HG02973 (cell line): ENCODE measurements around the gene GOLPH3L.
"Not testable (repeated sequence)": the region's sequence is repeated elsewhere in the genome, so short reads cannot be mapped to it uniquely, and the experiment has no call there.

Source experiments
- ATAC-seq: cut with Tn5 transposase; IDR thresholded peaks from one replicate; pipeline ENCODE4 v1.9.1; 2021; ENCODE audit warnings: moderate library complexity; ENCODE audit not compliant: unreplicated experiment

The GOLPH3L gene

DNA sequence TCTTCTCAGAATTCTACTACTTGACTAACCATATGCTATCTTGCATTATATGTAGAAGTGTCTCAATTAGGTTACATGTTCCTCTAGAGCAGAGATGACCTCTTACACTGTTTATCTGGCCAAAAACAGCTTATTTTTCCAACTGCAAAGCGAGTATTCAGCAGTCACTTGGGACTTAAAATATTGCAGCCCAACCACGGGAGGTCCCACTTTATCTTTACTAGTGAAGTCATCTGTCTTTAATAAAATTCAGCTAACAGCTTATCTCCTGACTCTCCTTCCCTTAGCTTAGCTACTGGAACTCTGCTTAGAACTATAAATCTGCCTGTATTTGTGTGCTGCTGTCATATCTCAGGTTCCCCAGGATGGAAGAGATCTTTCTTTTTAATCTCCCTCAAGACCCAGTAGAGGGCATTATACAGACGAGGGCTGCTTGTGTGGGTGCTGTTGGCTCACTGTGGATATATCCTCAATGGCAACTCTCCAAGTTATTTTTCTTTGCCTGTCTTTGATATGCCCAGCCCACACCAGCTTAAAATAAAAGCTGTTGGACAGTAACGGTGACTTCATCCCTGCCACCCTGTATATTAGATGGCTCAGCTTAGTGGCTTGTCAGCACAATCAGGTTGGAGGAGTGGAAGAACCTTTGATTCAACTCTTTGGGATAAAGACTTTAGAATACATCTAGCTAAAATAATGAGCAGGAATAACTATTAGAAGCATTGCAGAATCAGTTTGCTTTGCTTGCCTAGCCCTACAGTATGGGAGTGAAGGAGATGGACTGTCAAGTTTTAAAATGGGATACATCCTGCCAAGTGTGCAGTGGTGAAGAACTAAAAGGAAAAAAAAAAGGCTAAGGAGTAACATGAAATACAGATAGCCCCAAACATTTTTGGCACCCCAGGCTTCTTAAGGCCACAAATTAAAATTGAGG, 77.1 kb downstream of the GOLPH3L start:
- ATAC-seq, result no peak

DNA sequence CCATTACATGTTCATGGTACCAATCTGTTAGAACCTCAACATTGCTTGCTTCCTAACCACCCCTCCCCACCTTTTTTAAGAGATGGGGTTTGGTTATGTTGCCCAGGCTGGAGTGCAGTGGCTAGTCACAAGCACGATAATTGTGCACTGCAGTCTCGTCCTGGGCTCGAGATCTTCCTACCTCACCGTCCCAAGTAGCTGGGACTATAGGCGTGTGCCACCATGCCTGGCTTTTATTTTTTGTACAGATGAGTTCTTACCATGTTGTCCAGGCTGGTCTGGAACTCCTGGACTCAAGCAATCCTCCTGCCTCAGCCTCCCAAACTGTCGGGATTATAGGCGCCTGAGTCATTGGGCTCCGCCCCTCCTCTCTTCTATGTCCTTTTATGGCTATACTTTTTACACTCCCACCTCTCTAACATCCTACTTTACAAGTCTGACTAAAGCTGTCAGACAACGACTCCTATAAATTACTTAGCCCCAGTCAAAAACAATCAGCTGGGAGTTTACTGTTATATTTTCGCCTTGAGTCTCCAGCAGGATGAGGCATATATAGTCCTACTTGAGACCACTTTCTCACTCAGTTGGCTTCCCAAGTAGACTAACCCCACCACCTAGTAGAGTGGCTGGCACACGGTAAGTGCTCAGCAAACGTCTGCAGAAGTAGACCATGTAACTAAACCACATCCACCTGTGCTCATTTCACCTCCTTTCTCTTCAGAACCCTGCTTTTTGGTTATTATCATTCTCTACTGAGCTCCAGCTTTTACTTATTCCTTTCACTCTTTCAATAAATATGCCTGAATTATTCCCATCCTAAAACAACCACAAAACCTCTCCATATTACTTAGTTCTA, 81.4 kb downstream of the GOLPH3L start:
- no peak for ATAC-seq

DNA sequence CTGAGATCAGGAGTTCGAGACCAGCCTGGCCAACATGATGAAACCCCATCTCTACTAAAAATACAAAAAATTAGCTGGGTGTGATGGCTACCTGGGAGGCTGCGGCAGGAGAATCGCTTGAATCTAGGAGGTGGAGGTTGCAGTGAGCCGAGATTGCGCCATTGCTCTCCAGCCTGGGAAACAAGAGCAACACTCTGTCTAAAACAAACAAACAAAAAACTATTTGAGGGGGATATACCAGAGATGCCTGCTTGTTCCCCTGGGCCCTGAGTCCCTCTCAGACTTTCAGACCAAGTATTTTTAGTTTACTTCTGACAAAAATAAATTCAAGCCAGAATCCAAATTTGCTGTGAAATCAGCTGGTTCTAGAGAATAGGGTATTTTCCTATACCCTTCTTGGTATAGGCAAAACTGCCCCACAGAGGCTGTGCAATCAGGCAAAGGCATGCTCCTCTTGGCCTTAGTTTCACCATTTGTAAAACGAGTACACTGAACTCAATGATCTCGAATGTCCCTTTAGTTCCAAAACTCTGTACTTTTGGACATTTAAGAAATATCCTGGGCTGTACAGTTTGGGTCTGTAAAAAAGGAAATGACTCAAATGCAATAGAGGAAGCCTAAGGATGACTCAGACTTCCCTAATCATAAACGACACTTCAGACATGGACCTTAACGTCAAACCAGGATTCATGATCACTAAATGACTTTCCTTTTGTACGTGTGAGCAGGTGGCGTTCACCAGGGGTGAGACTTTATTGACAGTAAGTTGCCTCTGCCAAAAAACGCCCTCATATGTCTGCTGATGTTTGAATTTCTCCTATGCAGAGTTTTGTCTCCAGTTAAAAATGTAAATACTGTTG, 83.7 kb downstream of the GOLPH3L start:
- ATAC-seq, result peak; percentile 39

DNA sequence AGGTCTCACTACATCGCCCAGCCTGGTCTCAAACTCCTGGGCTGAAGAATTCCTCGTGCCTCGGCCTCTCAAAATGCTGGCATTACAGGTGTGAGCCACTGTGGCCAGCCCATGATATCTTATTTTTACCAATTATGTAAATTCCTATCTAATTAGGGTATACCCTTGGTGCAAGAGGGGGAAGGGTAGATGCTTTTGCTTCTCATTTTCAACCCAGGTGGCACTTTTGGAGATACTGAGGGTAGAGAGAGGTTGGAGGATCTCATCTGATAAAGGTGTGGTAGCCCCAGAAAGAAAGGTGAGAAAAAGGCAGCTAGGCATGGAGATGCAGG, 85.0 kb downstream of the GOLPH3L start:
- ATAC-seq, result no peak

DNA sequence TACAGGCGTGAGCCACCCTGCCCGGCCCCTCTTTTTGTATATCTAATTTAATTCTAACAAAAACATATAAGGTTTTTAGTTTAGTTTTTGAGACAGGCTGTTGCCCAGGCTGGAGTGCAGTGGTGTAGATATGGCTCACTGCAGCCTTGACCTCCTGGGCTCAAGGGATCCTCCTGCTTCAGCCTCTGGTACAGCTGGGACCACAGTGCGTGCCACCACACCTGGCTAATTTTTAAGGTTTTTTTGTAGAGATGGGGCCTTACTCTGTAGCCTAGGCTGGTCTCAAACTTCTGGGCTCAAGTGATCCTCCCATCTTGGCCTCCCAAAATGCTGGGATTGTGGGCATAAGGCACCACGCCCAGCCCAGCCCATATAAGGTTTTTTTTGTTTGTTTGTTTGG, 86.4 kb downstream of the GOLPH3L start:
- no peak for ATAC-seq

DNA sequence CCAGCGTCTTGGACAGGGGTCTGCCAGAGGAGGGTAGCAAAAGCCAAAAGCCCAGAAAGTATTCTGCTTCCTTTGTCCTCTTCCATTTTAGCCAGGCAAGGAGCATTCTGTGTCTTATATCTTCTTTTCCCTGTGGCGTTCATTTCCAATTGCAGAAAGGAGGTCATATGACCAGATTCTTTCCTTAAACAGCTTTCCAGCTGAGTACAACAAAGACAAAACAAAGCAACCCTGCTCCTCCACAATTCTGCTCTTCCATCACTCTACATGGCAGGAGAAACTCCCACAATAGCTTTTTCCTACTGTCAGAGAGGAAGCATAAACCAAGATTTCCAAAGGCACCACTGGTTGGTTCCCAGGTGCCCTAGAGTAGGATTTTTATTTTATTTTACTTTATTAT, 87.2 kb downstream of the GOLPH3L start:
- no peak for ATAC-seq

DNA sequence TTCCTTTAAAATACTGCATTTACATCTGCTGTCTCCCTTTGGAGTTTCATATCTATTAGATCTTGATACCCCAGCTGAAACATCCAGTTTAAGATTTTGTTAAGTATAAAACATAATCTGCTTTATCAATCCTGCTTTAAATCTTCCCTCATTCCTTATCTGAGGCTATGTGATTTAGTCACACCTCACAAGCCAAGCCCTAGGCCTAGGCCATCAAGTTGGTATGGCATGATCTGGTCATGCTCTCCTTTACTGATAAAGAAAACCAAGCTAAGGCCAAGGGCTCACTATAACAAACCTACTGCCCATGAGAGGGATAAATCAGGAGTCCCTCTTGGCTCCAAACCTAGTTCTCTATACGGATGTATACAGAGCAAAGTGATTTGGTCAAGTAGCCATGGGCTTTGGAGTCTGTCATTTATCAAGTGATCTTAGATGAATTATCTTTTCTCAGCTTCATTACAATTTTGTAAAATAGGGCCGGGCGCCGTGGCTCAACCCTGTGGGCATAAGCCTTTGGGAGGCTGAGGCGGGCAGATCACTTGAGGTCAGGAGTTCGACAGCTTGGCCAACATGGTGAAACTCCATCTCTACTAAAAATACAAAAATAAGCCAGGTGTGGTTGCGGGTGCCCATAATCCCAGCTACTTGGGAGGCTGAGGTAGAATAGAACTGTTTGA, 90.4 kb downstream of the GOLPH3L start:
- ATAC-seq, result no peak

DNA sequence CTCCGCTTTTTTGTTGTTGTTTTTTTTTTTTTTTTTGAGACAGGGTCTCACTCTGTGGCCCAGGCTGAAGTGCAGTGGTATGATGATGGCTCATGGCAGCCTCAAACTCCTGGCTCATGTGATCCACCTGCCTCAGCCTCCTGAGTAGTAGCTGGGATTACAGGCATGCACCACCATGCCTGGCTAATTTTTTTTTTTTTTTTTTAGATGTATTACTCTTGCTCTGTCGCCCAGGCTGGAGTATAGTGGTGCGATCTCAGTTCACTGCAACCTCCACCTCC, 91.6 kb downstream of the GOLPH3L start:
- ATAC-seq, result not testable (repeated sequence)

DNA sequence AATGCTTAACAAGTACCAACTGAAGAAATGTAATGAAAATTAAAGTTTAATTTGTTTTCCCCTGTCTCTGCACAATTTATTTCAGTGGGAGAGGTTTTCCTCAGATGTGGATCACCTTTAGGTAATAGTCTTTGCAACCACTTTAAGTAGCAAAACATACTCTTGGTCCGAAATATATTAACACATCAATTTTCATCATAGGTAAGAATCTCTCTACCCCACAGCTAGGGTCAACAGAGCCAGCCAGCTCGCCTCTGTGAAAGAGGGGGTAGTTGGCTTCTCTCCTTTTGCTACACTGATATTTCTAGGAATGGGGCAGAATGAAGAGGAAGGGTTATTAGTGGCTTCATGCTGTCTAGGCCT, 92.7 kb downstream of the GOLPH3L start:
- no peak for ATAC-seq

DNA sequence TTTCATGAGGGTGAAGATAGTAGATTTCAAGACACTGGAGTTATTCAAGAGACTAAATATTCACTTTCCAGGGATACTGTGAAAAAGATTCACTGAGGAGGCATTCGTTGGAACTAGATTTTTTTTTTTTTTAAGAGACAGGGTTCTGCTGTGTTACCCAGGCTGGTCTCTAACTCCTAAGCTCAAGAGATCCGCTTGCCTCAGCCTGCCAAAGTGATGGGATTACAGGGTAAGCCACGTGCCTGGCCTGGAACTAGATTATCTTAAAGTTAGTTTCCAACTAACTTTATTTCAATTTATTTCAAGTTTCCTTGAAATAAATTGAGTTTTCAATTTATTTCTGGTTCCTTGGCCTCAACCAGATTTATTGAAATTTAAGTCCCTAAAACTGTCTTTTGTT, 93.2 kb downstream of the GOLPH3L start:
- no peak for ATAC-seq

DNA sequence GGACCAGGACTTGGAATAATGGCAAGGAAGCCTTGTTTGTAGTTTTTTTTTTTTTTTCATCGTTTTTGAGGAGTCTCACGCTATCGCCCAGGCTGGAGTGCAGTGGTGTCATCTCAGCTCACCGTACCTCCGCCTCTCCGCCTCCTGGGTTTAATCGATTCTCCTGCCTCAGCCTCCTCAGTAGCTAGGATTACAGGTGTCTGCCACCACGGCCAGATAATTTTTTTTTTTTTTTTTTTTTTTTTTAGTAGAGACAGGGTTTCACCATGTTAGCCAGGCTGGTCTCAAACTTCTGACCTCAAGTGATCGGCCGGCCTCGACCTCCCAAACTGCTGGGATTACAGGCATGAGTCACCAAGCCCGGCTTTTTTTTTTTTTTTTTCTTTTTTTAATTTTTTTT, 94.6 kb downstream of the GOLPH3L start:
- ATAC-seq, result not testable (repeated sequence)

DNA sequence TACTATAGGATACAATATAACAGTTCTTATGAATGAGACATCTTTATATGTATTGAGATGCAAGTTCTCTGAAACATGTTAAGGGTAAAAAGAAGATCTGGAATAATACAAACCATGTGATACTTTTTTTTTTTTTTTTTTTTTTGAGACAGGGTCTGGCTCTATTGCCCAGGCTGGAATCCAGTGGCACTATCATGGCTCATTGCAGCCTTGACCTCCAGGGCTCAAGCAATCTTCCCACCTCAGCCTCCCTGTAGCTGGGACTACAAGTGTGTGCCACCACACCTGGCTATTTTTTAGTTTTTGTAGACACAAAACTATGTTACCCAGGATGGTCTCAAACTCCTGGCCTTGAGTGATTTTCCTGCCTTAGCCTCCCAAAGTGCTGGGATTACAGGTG, 95.4 kb downstream of the GOLPH3L start:
- no peak for ATAC-seq

DNA sequence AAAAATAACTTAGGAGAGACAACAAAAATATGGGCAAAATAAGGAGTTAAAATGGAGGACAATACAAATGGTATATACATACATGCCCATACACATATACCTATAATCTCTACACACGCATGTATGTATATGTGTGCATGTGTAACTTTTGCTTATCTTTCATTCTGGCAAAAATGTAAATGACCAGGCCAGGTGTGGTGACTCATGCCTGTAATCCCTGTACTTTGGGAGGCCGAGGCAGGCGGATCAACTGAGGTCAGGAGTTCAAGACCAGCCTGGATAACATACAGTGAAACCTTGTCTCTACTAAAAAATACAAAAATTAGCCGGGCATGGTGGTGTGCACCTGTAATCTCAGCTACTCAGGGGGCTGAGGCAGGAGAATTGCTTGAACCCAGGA, 98.6 kb downstream of the GOLPH3L start:
- ATAC-seq, result not testable (repeated sequence)

DNA sequence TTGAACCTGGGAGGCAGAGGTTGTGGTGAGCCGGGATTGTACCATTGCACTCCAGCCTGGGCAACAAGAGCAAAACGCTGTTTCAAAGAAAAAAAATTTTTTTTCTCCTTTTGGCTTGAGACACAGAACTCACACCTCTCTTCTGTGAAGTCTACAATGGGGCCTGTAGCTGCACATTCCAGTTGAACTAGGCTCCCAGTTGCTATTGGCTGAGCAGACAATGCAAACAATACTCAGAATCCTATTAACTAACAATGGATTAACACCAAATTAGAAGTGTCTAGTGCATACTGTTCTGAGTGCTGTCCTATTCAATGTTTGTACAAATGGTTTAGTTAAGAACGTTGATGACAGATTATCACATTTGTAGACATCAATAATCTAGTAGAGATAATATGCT, 100.0 kb downstream of the GOLPH3L start:
- ATAC-seq, result no peak
